ENCODE data around the gene OTULIN. TPM values are rescaled to one million over a fixed set of nuclear protein-coding genes. Genes with fewer than 3 reads are reported as not detected.
A peak's percentile ranks its signal among the peaks of the same experiment; 100 is the strongest.

OTULIN gene
- total and polyA plus RNA-seq, 2 of the 4 experiments (the other 2 are of a cell fraction), result 6.9 to 19.5 TPM

GRCh38 chr5:14659821-14660607 lies 4.5 kb upstream of the OTULIN start:
- Histone ChIP-seq H3K27me3 (ENCODE audit: control insufficient read depth, insufficient read depth, low read length) (no peaks in the 10 kb centered on the region; the same call in 1 of the 2 replicates), H2BK5ac (ENCODE audit: low read depth, low read length, poor library complexity, severe bottlenecking) (peak overlapping the region; percentile 64), H4K8ac (ENCODE audit: low read depth in 2 of 2, low read length in 2 of 2) (peak overlapping the region in 1 of 2 experiments; percentile 52; a peak in 1 of 4 replicates), H2BK15ac (ENCODE audit: low read depth, low read length) (peak overlapping the region; percentile 45; the same call in 1 of the 3 replicates), H4K5ac (ENCODE audit: low read depth, low read length) (no peak overlapping the region), H3K9me3 (ENCODE audit: control insufficient read depth, insufficient read depth, low read length) (no peaks in the 10 kb centered on the region), H3K18ac (ENCODE audit: low read depth, low read length) (no peak overlapping the region; the same call in 1 of the 2 replicates), H3K14ac (replicated peaks; ENCODE audit: low read depth, low read length) (0 out of 2 replicates have a peak overlapping the region, but pooled peaks have one; percentile 23), H2BK120ac (ENCODE audit: low read depth, low read length) (no peak overlapping the region), H3K9me1 (ENCODE audit: insufficient read depth, low read length) (peaks cover 7% of the 10 kb centered on the region; the same call in 1 of the 2 replicates), H3K4me2 (ENCODE audit: low read depth, low read length) (peak overlapping the region; percentile 74), H3K23ac (ENCODE audit: low read depth, low read length) (peak overlapping the region; percentile 25; the same call in 1 of the 2 replicates), H3K4me1 (ENCODE audit: control insufficient read depth, insufficient read depth, low read length) (peaks cover 3% of the 10 kb centered on the region), H4K91ac (ENCODE audit: insufficient read depth, low read depth, low read length) (peak overlapping the region; percentile 20; the same call in 1 of the 2 replicates), H3K56ac (ENCODE audit: extremely low read depth, insufficient read depth, low read length) (no peak overlapping the region), H2AK5ac (ENCODE audit: low read depth, low read length) (no peak overlapping the region), H3K36me3 (ENCODE audit: control insufficient read depth, insufficient read depth, low read length) (no peaks in the 10 kb centered on the region), H3K9ac (ENCODE audit: low read depth, low read length) (no peak overlapping the region; the same call in 1 of the 2 replicates), H3K79me1 (ENCODE audit: low read depth in 1 of 2, low read length in 2 of 2) (peaks cover 15 to 27% of the 10 kb centered on the region in 2 experiments), H4K20me1 (ENCODE audit: insufficient read depth, low read length) (peaks cover 7% of the 10 kb centered on the region; the same call in 1 of the 2 replicates), H2AK9ac (replicated peaks; ENCODE audit: low read depth, low read length, poor library complexity) (no peak overlapping the region), H3K27ac (ENCODE audit: insufficient read depth, low read length) (peak overlapping the region; percentile 62; the same call in 1 of the 2 replicates), H2BK20ac (ENCODE audit: low read depth, low read length) (peak overlapping the region; percentile 76; the same call in 1 of the 2 replicates), H3K4ac (ENCODE audit: low read depth, low read length) (peak overlapping the region; percentile 1; the same call in 1 of the 2 replicates), H2AFZ (replicated peaks; ENCODE audit: low read length, poor library complexity) (no peak overlapping the region), H3K4me3 (ENCODE audit: insufficient read depth, low read depth, low read length) (no peak overlapping the region)
- BruUV-seq (replicated peaks), result no TSS peak
- intact Hi-C loops (cut with micrococcal nuclease), result no loop called here
- CTCF ChIA-PET, result interaction anchor here (1.8 kb wide), 1 partner anchor 12 kb away, joined by 7 read pairs; no protein-coding TSS in a partner anchor
- in situ Hi-C loops (cut with MboI; ENCODE audit: low sequenced_read_pairs), result loop anchor here (25.0 kb wide), 2 partner anchors 548 to 673 kb away; no protein-coding TSS in a partner anchor
- POLR2A ChIA-PET (ENCODE audit: unreplicated experiment), result no interaction called here
- 0% methylated on average over 1 of the region's 3 CpGs; no CpG with 5 or more reads in 1 of the 2 experiments for WGBS, 2 experiments (ENCODE audit: extremely low coverage in 2 of 2, insufficient read length in 1 of 2)
- ATAC-seq (ENCODE audit: low read depth), result peak; percentile 18
- peak; percentile 89 for DNase-seq
- dilution Hi-C loops (cut with HindIII; ENCODE audit: low sequenced_read_pairs, unreplicated experiment), result no loop called here
- no peak for TF ChIP-seq CTCF (conservative IDR thresholded peaks at IDR 0.05; ENCODE audit: low read depth, low read length)
- no peak for TF ChIP-seq MXI1 (IDR thresholded peaks at IDR 0.05; ENCODE audit: borderline replicate concordance, low read depth, low read length)
- TF ChIP-seq MAFK (IDR thresholded peaks at IDR 0.05; ENCODE audit: low read depth, low read length), result peak; percentile 82
- TF ChIP-seq, protein P1, sequence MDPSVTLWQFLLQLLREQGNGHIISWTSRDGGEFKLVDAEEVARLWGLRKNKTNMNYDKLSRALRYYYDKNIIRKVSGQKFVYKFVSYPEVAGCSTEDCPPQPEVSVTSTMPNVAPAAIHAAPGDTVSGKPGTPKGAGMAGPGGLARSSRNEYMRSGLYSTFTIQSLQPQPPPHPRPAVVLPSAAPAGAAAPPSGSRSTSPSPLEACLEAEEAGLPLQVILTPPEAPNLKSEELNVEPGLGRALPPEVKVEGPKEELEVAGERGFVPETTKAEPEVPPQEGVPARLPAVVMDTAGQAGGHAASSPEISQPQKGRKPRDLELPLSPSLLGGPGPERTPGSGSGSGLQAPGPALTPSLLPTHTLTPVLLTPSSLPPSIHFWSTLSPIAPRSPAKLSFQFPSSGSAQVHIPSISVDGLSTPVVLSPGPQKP (IDR thresholded peaks at IDR 0.05; ENCODE audit: borderline replicate concordance, low read depth, low read length), result no peak
- 0 out of 2 replicates have a peak, but pooled peaks have one; percentile 13 for TF ChIP-seq FOS (IDR thresholded peaks at IDR 0.05; ENCODE audit: low read depth, low read length)
- no peak for TF ChIP-seq RAD21 (IDR thresholded peaks at IDR 0.05; ENCODE audit: low read length)
- no peak for TF ChIP-seq SMC3 (IDR thresholded peaks at IDR 0.05; ENCODE audit: low read depth, low read length)
- TF ChIP-seq NFE2L2 (IDR thresholded peaks at IDR 0.05; ENCODE audit: low read depth, low read length), result no peak
- TF ChIP-seq RCOR1 (IDR thresholded peaks at IDR 0.05; ENCODE audit: insufficient replicate concordance, low read length), result no peak
- no peak for TF ChIP-seq POLR2A (IDR thresholded peaks at IDR 0.05; ENCODE audit: low read depth, low read length)
- peak; percentile 85 for TF ChIP-seq CEBPB (IDR thresholded peaks at IDR 0.05; ENCODE audit: low read depth, low read length)
- no peak for TF ChIP-seq RFX5 (IDR thresholded peaks at IDR 0.05; ENCODE audit: low read depth, low read length)
- TF ChIP-seq, protein P2, sequence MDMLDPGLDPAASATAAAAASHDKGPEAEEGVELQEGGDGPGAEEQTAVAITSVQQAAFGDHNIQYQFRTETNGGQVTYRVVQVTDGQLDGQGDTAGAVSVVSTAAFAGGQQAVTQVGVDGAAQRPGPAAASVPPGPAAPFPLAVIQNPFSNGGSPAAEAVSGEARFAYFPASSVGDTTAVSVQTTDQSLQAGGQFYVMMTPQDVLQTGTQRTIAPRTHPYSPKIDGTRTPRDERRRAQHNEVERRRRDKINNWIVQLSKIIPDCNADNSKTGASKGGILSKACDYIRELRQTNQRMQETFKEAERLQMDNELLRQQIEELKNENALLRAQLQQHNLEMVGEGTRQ (IDR thresholded peaks at IDR 0.05; ENCODE audit: low read depth, low read length), result no peak

All from IMR-90 (cell line).